Kidney epithelial cell (primary cell): Measurements from ENCODE around the gene SLIT1. TPM values are rescaled to one million over a fixed set of nuclear protein-coding genes. Genes with fewer than 3 reads are reported as not detected.

Source experiments
- DNase-seq: peaks from one replicate; pipeline ENCODE4 v3.0.0-alpha.2; 2010; ENCODE audit warnings: low read depth
- H3K27me3 ChIP-seq: 2 replicates; pipeline ENCODE4 v1.6.0; 2011; ENCODE audit warnings: low read length; ENCODE audit not compliant: control insufficient read depth, insufficient read depth
- H3K36me3 ChIP-seq: 2 replicates; pipeline ENCODE4 v1.5.1; 2011; ENCODE audit warnings: low read length; ENCODE audit not compliant: control insufficient read depth, insufficient read depth
- H3K4me3 ChIP-seq: 2 replicates; pipeline ENCODE4 v1.5.1; 2011; ENCODE audit warnings: low read depth, mild to moderate bottlenecking, control low read depth, low read length
- total RNA-seq: library from RNA; depleted of rRNA; stranded (reverse); fragments of >200 nt; gene quantifications from 2 replicates; pipeline ENCODE4 v1.2.3, GENCODE V29; 2015
- TF ChIP-seq, protein P1 (sequence below): IDR thresholded peaks from 2 replicates; pipeline ENCODE4 v1.5.1; 2011; ENCODE audit warnings: mild to moderate bottlenecking, moderate library complexity, low read length, control low read depth, inconsistent platforms; ENCODE audit not compliant: insufficient read depth, poor library complexity, severe bottlenecking

SLIT1 gene
- total RNA-seq, 1 donor from 2014 or later = 0.17 TPM

DNA sequence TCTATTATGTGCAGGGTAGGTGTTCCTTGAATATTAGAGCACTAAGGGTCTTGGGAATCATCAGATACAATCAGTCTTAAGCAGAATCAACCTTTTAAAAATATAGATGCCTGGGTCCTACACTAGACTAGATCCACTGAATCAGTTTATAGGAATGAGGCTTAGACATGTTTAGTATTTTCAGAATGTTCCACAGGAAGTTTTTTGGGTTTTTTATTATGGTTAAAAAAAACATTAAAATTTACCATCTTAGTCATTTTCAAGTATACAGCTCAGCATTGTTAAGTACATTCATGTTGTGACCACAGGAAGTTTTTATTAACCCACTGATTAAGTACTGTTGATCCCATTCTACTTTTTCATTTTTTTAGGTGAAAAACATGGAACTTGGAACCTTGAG is 217.9 kb downstream of the SLIT1 start:
- H3K27me3 ChIP-seq = no peaks in the 10 kb centered on the region
- DNase-seq = no peak

DNA sequence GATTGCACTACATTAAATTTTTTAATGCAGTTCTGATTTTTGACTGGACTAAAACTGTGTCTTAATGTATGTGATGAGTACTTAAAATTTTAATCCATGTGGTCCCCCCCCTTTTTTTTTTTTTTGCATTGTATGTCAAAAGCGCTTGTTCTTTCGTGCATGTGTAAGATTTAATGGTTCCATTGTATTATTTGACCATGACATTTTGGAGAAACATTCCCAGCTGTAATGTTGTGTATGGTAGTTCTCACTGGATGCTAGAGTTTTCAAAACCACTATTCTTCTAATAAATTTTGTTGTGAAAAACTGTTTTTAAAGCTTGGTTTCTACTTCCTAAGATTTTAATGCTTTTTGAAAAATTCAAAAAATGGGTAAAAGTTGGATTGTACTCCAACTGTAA is 221.6 kb downstream of the SLIT1 start:
- DNase-seq = no peak
- H3K27me3 ChIP-seq = no peaks in the 10 kb centered on the region
- H3K4me3 ChIP-seq = no peak overlapping the region
- no peaks in the 10 kb centered on the region for H3K36me3 ChIP-seq
- TF ChIP-seq, protein P1, sequence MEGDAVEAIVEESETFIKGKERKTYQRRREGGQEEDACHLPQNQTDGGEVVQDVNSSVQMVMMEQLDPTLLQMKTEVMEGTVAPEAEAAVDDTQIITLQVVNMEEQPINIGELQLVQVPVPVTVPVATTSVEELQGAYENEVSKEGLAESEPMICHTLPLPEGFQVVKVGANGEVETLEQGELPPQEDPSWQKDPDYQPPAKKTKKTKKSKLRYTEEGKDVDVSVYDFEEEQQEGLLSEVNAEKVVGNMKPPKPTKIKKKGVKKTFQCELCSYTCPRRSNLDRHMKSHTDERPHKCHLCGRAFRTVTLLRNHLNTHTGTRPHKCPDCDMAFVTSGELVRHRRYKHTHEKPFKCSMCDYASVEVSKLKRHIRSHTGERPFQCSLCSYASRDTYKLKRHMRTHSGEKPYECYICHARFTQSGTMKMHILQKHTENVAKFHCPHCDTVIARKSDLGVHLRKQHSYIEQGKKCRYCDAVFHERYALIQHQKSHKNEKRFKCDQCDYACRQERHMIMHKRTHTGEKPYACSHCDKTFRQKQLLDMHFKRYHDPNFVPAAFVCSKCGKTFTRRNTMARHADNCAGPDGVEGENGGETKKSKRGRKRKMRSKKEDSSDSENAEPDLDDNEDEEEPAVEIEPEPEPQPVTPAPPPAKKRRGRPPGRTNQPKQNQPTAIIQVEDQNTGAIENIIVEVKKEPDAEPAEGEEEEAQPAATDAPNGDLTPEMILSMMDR = no peak

More for the DNA sequence above, 217.9 kb downstream of the SLIT1 start:
- TF ChIP-seq, protein P1 = no peak
- no peaks in the 10 kb centered on the region for H3K36me3 ChIP-seq
- no peak overlapping the region for H3K4me3 ChIP-seq

DNA sequence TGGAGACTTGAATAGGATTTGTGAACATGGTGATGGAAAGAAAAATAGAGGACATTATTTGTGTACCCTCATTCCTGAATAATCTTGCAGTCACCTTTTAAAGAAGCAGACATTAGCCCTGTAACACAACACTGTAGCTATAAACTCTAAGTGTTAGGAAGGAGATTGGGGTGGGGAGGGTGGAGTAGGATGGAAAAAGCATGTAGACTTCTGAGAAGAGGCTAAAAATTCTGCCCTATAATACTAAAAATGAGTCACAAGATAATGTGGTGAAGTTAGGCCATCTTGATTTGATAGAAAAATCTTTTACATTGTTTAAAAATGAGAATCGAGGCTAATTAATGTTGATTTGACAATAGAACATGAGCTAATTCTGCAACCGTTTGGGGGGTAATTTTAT is 224.9 kb downstream of the SLIT1 start:
- no peak for DNase-seq
- TF ChIP-seq, protein P1 = no peak
- H3K36me3 ChIP-seq = no peaks in the 10 kb centered on the region
- no peak overlapping the region for H3K4me3 ChIP-seq
- H3K27me3 ChIP-seq = no peaks in the 10 kb centered on the region

DNA sequence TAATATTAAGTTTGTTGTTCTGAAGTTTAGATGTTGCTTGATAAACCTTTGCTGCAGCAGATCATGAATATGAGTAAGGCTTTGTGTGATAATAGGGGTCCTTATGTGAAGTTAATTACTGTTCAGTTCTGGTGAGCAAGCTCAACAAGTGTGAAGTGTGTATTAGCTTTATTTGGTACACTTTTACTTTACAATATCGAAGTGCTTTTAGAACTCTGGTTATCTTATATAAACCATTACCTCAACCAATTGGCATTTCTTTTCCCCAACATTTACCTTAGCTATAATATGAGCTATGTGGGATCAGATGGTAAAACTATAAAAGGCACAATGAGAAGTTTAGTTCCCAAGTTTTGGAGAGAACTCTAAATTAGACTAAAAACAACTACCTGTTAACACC is 226.0 kb downstream of the SLIT1 start:
- TF ChIP-seq, protein P1 = no peak
- DNase-seq = no peak
- Histone ChIP-seq H3K36me3 (peaks cover 2% of the 10 kb centered on the region), H3K27me3 (no peaks in the 10 kb centered on the region), H3K4me3 (no peak overlapping the region)

DNA sequence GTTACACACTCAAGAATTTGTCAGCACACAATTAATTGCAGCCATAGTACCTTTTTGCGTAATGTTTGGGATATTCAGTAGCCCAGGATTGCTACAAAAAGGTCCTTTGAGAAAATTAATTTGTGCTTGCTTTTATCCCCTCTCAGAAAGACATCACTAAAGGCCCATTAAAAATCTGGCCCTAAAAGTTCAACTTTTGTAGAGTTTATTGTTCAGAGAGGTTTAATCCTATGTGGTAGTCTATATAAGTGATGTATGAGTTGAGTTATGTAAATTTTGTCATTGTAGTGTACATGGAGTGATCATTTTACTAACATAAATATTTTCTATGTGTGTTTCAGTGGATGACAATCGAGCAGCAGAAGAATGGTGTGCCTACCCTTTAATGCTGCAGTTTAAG is 227.7 kb downstream of the SLIT1 start:
- no peak for DNase-seq
- H3K36me3 ChIP-seq = peaks cover 2% of the 10 kb centered on the region
- H3K4me3 ChIP-seq = no peak overlapping the region
- TF ChIP-seq, protein P1 = no peak
- no peaks in the 10 kb centered on the region for H3K27me3 ChIP-seq

DNA sequence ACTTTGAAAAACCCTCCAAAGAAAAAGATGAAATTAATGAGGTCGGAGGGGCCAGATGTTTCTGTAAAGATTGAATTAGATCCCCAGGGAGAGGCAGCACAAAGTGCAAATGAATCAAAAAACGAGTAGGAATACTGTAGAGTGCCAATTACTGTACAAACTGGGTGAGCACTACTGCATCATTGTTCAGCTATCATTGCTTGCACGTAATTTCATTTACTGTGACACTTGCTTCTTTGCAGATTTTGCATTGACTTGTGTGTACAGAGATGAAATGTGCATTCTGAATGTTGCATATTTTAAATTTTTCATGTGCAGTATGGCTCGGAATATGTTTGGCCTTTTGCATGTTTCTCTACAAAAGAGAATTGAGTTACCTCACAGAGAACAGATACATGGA is 230.0 kb downstream of the SLIT1 start:
- no peak for DNase-seq
- H3K27me3 ChIP-seq = no peaks in the 10 kb centered on the region
- TF ChIP-seq, protein P1 = no peak
- no peak overlapping the region for H3K4me3 ChIP-seq
- peaks cover 2% of the 10 kb centered on the region for H3K36me3 ChIP-seq
